Stimulated activated CD4-positive, alpha-beta T cell treated with anti-CD3 and anti-CD28 coated beads, TNF-alpha, amount 100 ng/mL, for 1 hour (primary cell): ENCODE data around the gene RNF144A.

Source experiments
- DNase-seq, 3 donors: peaks; one replicate each; pipeline ENCODE4 v3.0.0-alpha.2; 2020; ENCODE audit warnings: low read depth in 3 of 3, low spot score in 1 of 3

The RNF144A gene

GRCh38 chr2:6906165-6906741 lies 11.0 kb upstream of the RNF144A start:
- no peak for DNase-seq

GRCh38 chr2:6908291-6908690 lies 8.9 kb upstream of the RNF144A start:
- no peak for DNase-seq

- no peak for DNase-seq
Observed at GRCh38 chr2:6909431-6910385, 7.5 kb upstream of the RNF144A start.

- no peak for DNase-seq
Observed at GRCh38 chr2:6911721-6912120, 5.5 kb upstream of the RNF144A start.

GRCh38 chr2:6913415-6914157 lies 3.6 kb upstream of the RNF144A start:
- peak in 1 of 3 donors; percentile 41 for DNase-seq

- DNase-seq = no peak
Observed at GRCh38 chr2:6914828-6915227, 2.4 kb upstream of the RNF144A start.

GRCh38 chr2:6915399-6915798 lies 1.8 kb upstream of the RNF144A start:
- no peak for DNase-seq

GRCh38 chr2:6916224-6916623 lies 988 bp upstream of the RNF144A start:
- DNase-seq = no peak

GRCh38 chr2:6916736-6917070 lies 509 bp upstream of the RNF144A start:
- DNase-seq = no peak

GRCh38 chr2:6917761-6918421 lies 679 bp downstream of the RNF144A start:
- no peak for DNase-seq

- DNase-seq = no peak
Observed at GRCh38 chr2:6919901-6920742, 2.9 kb downstream of the RNF144A start.

GRCh38 chr2:6920743-6921064 lies 3.5 kb downstream of the RNF144A start:
- no peak for DNase-seq

- DNase-seq = no peak
Observed at GRCh38 chr2:6921321-6921922, 4.2 kb downstream of the RNF144A start.

- no peak for DNase-seq
Observed at GRCh38 chr2:6922201-6922656, 5.0 kb downstream of the RNF144A start.

- no peak for DNase-seq
Observed at GRCh38 chr2:6923319-6923718, 6.1 kb downstream of the RNF144A start.

GRCh38 chr2:6924101-6924923 lies 7.1 kb downstream of the RNF144A start:
- no peak for DNase-seq

GRCh38 chr2:6924924-6925409 lies 7.8 kb downstream of the RNF144A start:
- DNase-seq = no peak

GRCh38 chr2:6926071-6926732 lies 9.0 kb downstream of the RNF144A start:
- DNase-seq = no peak

GRCh38 chr2:6927186-6927585 lies 10.0 kb downstream of the RNF144A start:
- no peak for DNase-seq
